PFSK-1 (cell line): ENCODE results near the gene TACC3.

ENCODE experiments used
- FOXP2 ChIP-seq: optimal IDR thresholded peaks from 2 replicates; pipeline ENCODE3; 2011; ENCODE audit warnings: borderline replicate concordance, control low read depth, inconsistent platforms; ENCODE audit not compliant: insufficient read depth; ENCODE audit errors: extremely low read length, extremely low read depth
- POLR2AphosphoS5 ChIP-seq: IDR thresholded peaks from 2 replicates; pipeline ENCODE4 v1.6.1; 2012; ENCODE audit warnings: low read depth, mild to moderate bottlenecking, control low read depth, low read length, moderate library complexity
- REST ChIP-seq, 2 experiments: IDR thresholded peaks; 2 replicates each; pipeline versions ENCODE4 v1.6.1 to v1.8.0; 2011 to 2012; ENCODE audit warnings: low read depth in 2 of 2, low read length in 2 of 2, control low read depth in 1 of 2, inconsistent platforms in 1 of 2, mild to moderate bottlenecking in 1 of 2, moderate library complexity in 1 of 2; ENCODE audit not compliant: insufficient read depth in 1 of 2
- TAF1 ChIP-seq: IDR thresholded peaks from 2 replicates; pipeline ENCODE4 v1.6.1; 2012; ENCODE audit warnings: low read length, control low read depth, borderline replicate concordance; ENCODE audit not compliant: insufficient read depth

GRCh38 chr4:1676605-1677525, 44.5 kb upstream of the TACC3 start:
- TF ChIP-seq POLR2AphosphoS5 (no peak), TAF1 (no peak), REST (IDR thresholded peaks at IDR 0.05; ENCODE audit: insufficient read depth in 1 of 2, low read depth in 2 of 2, low read length in 2 of 2) (no peak), FOXP2 (no peak)
